WTC11 (cell line): ENCODE data around the gene NT5DC4. TPM values are rescaled to one million over a fixed set of nuclear protein-coding genes. Genes with fewer than 3 reads are reported as not detected.

Experiments used
- ATAC-seq: fragments of 200-7000 bp; cut with Tn5 transposase; 2 replicates; pipeline ENCODE4 v1.10.0; 2021; ENCODE audit warnings: mild to moderate bottlenecking, moderate library complexity
- CTCF ChIA-PET: fragments of 300-600 bp; sonication (Branson Sonifier 250); formaldehyde crosslinking; loops from one replicate; lab custom pipeline; 2021; ENCODE audit warnings: antibody characterized with exemption; lab: Charles Lee
- POLR2A ChIA-PET: fragments of 350-600 bp; sonication (Branson Sonifier 250); formaldehyde crosslinking; loops from one replicate; lab custom pipeline; 2021; ENCODE audit warnings: antibody characterized with exemption; lab: Charles Lee
- DNase-seq: peaks from one replicate; pipeline ENCODE4 v3.0.0; 2021; ENCODE audit warnings: low spot score
- H3K27ac Mint-ChIP-seq: 2 replicates; pipeline ENCODE4 v1.8.0; 2021; ENCODE audit warnings: mixed read lengths
- H3K27me3 Mint-ChIP-seq: 2 replicates; pipeline ENCODE4 v1.8.0; 2021; ENCODE audit warnings: low read depth, mild to moderate bottlenecking, moderate library complexity, mixed read lengths
- H3K36me3 Mint-ChIP-seq: 2 replicates; pipeline ENCODE4 v1.8.0; 2021; ENCODE audit warnings: mixed read lengths
- H3K4me1 Mint-ChIP-seq: 2 replicates; pipeline ENCODE4 v1.8.0; 2022; ENCODE audit warnings: mixed read lengths
- H3K4me3 Mint-ChIP-seq: 2 replicates; pipeline ENCODE4 v1.8.0; 2021; ENCODE audit warnings: mild to moderate bottlenecking, moderate library complexity, mixed read lengths
- H3K9me3 Mint-ChIP-seq: 2 replicates; pipeline ENCODE4 v1.8.0; 2021; ENCODE audit warnings: mixed read lengths
- IRF2 ChIP-seq: sonication (generic); formaldehyde crosslinking; IDR thresholded peaks from 2 replicates; pipeline ENCODE4 v1.8.0; 2022; ENCODE audit warnings: low read depth, missing genetic modification reagents, borderline replicate concordance
- JUN ChIP-seq: sonication (generic); formaldehyde crosslinking; IDR thresholded peaks from 2 replicates; pipeline ENCODE4 v1.8.0; 2023; ENCODE audit warnings: mild to moderate bottlenecking, missing genetic modification reagents
- NFE2L1 ChIP-seq: sonication (generic); formaldehyde crosslinking; IDR thresholded peaks from 2 replicates; pipeline ENCODE4 v1.8.1; 2023; ENCODE audit warnings: missing genetic modification reagents
- NR2C2 ChIP-seq: sonication (generic); formaldehyde crosslinking; IDR thresholded peaks from 2 replicates; pipeline ENCODE4 v1.8.0; 2022; ENCODE audit warnings: mild to moderate bottlenecking, missing genetic modification reagents
- TCF7 ChIP-seq: sonication (generic); formaldehyde crosslinking; IDR thresholded peaks from 2 replicates; pipeline ENCODE4 v1.8.0; 2022; ENCODE audit warnings: mild to moderate bottlenecking, low read depth, missing genetic modification reagents, moderate library complexity
- TP53 ChIP-seq: sonication (generic); formaldehyde crosslinking; IDR thresholded peaks from 2 replicates; pipeline ENCODE4 v1.8.1; 2023; ENCODE audit warnings: mild to moderate bottlenecking, missing genetic modification reagents
- ZNF121 ChIP-seq: sonication (generic); formaldehyde crosslinking; IDR thresholded peaks from 2 replicates; pipeline ENCODE4 v1.8.0; 2023; ENCODE audit warnings: missing genetic modification reagents
- ZNF232 ChIP-seq: sonication (generic); formaldehyde crosslinking; IDR thresholded peaks from 2 replicates; pipeline ENCODE4 v1.8.0; 2022; ENCODE audit warnings: mild to moderate bottlenecking, missing genetic modification reagents
- total RNA-seq: library from RNA; stranded (reverse); gene quantifications from 3 replicates; pipeline ENCODE4 v1.2.3, GENCODE V29; 2021
- TF ChIP-seq, protein P1 (sequence below): sonication (generic); formaldehyde crosslinking; IDR thresholded peaks from 2 replicates; pipeline ENCODE4 v1.8.1; 2022; ENCODE audit warnings: low read depth, missing genetic modification reagents, borderline replicate concordance
- TF ChIP-seq, protein P2 (sequence below): fragments of 250-450 bp; sonication (Bioruptor Pico); IDR thresholded peaks from 2 replicates; pipeline ENCODE4 v1.9.0; 2021; ENCODE audit warnings: moderate library complexity, mild to moderate bottlenecking, inconsistent platforms, borderline replicate concordance
- TF ChIP-seq, protein P3 (sequence below): sonication (generic); formaldehyde crosslinking; IDR thresholded peaks from 2 replicates; pipeline ENCODE4 v1.8.1; 2023; ENCODE audit warnings: mild to moderate bottlenecking, missing genetic modification reagents, moderate library complexity
- TF ChIP-seq, protein P4 (sequence below): sonication (generic); formaldehyde crosslinking; IDR thresholded peaks from 2 replicates; pipeline ENCODE4 v1.8.1; 2023; ENCODE audit warnings: mild to moderate bottlenecking, missing genetic modification reagents, moderate library complexity
- TF ChIP-seq, protein P5 (sequence below): sonication (generic); formaldehyde crosslinking; conservative IDR thresholded peaks from 2 replicates; pipeline ENCODE4 v1.8.1; 2023; ENCODE audit warnings: mild to moderate bottlenecking, low read depth, missing genetic modification reagents, moderate library complexity
- TF ChIP-seq, protein P6 (sequence below): sonication (generic); formaldehyde crosslinking; IDR thresholded peaks from 2 replicates; pipeline ENCODE4 v1.8.0; 2022; ENCODE audit warnings: mild to moderate bottlenecking, missing genetic modification reagents

The NT5DC4 gene
- total RNA-seq, 1 experiment from 2014 or later, result not detected

DNA sequence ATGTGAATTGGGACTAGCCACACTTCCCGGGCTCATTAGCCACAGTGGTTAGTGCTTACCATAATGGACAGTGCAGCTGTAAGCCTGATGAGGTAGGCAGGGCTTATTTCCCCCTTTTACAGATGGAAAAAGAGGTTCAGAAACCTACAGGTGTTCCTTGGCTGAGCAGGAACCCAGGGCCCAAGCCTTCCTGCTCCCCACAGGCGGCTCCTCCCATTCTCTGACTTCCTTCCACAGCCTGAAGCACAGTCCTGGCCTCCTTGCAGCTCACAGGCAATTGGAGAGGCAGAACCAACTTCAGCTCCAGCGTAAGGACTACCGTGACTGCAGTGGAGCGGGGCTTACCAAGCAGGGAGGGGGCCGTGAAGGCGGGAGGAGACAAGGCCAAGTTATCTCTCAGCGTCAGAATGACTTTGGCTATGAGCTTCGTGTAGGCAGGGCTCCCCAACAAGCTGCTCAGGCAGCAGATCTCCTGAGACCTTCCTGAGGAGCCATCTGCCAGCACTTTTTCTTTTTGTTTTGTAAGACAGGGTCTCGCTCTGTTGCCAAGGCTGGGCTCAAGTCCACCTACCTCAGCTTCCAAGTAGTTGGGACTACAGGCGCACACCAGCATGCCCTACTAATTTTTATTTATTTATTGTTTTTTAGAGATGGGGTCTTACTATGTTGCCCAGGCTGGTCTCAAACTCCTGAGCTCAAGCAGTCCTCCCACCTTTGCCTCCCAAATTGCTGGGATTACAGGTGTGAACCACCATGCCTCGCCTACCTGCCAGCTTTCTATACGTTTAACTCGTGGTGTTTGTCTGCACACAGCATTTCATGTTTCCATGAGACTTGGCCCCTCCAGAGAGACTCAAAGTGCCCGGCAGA, 34.2 kb upstream of the NT5DC4 start:
- ChIA-PET POLR2A (interaction anchor here (0.6 kb wide), 1 partner anchor 1764 kb away, joined by 3 read pairs; no protein-coding TSS in a partner anchor), CTCF (interaction anchor here (1.4 to 2.9 kb wide), 5 partner anchors 38 to 60 kb away, joined by 4 to 11 read pairs (median 5); partner anchors contain the start of gene SLC20A1)
- TF ChIP-seq, protein P1, sequence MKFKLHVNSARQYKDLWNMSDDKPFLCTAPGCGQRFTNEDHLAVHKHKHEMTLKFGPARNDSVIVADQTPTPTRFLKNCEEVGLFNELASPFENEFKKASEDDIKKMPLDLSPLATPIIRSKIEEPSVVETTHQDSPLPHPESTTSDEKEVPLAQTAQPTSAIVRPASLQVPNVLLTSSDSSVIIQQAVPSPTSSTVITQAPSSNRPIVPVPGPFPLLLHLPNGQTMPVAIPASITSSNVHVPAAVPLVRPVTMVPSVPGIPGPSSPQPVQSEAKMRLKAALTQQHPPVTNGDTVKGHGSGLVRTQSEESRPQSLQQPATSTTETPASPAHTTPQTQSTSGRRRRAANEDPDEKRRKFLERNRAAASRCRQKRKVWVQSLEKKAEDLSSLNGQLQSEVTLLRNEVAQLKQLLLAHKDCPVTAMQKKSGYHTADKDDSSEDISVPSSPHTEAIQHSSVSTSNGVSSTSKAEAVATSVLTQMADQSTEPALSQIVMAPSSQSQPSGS (CRISPR knock-in tag), result no peak
- peak; percentile 49; the same call in 1 of the 2 replicates for TF ChIP-seq ZNF121 (CRISPR knock-in tag)
- no peaks in the 10 kb centered on the region for H3K36me3 Mint-ChIP-seq
- ATAC-seq (no peak), DNase-seq (no peak)
- H3K4me1 Mint-ChIP-seq, result peaks cover 6% of the 10 kb centered on the region
- no peaks in the 10 kb centered on the region for H3K27me3 Mint-ChIP-seq
- H3K9me3 Mint-ChIP-seq, result no peaks in the 10 kb centered on the region
- no peak overlapping the region for H3K4me3 Mint-ChIP-seq
- H3K27ac Mint-ChIP-seq, result no peak overlapping the region

DNA sequence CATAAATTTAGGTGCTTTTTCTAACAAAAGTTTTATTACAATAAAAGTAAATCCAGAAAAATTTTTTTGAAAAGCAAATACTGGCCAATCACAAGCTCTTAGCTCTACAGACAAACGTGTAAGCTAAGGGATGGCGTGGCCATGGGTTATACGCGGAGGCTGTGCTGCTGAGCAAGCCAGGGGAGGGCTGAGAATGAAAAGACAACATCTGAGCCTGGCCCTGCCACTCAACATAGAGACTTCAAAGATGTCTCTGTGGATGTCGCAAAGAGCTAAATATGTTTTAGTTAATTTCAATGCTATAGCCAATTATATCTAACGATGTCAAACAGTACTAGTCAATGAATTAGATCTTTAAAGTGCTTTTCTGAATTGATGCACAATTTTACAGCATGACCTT, 33.3 kb upstream of the NT5DC4 start:
- POLR2A ChIA-PET, result no interaction called here
- peaks cover 9% of the 10 kb centered on the region for H3K4me1 Mint-ChIP-seq
- DNase-seq (no peak), ATAC-seq (no peak)
- H3K9me3 Mint-ChIP-seq, result no peaks in the 10 kb centered on the region
- no peak overlapping the region for H3K4me3 Mint-ChIP-seq
- CTCF ChIA-PET, result interaction anchor here (1.5 to 2.9 kb wide), 3 partner anchors 37 to 42 kb away, joined by 4 to 8 read pairs (median 5); partner anchors contain the start of gene SLC20A1
- TF ChIP-seq, protein P1 (CRISPR knock-in tag), result no peak
- no peaks in the 10 kb centered on the region for H3K27me3 Mint-ChIP-seq
- H3K36me3 Mint-ChIP-seq, result no peaks in the 10 kb centered on the region
- H3K27ac Mint-ChIP-seq, result no peak overlapping the region

DNA sequence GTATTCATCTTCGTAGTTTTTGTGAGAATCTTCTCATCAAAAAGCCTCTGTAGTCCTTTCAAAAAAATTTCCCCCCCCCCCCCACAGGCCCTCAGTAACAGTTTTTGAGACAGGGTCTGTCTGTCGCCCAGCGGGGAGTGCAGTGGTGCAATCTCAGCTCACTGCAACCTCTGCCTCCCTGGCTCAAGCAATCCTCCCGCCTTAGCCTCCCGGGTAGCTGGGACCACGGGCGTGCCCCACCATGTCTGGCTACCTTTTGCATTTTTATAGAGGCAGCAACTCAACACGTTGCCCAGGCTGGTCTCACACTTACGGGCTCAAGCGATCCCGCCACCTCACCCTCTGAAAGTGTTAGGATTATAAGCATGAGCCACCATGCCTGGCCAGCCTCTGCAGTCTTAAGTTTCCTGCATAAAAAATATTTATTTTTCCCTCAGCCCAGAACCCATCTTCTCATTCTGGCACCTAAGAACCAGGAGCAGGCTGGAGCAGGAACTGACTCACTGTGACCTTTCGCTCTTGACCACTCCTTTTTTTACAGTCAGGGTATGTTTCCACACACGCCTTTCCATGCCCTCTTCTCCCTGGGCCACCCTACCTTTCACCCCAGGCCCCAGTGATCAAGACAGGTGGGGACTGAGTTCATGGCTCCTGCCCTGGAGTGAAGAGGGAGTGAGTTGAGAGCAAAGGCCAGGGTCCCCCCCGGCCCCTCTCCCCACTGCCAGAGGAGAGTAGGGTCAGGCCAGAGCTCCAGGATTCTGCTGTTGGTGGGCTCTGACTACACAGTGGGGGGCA, 32.5 kb upstream of the NT5DC4 start:
- Mint-ChIP-seq H3K27me3 (no peaks in the 10 kb centered on the region), H3K36me3 (no peaks in the 10 kb centered on the region), H3K27ac (no peak overlapping the region), H3K9me3 (no peaks in the 10 kb centered on the region), H3K4me3 (no peak overlapping the region), H3K4me1 (peaks cover 13% of the 10 kb centered on the region)
- POLR2A ChIA-PET, result no interaction called here
- TF ChIP-seq, protein P2, sequence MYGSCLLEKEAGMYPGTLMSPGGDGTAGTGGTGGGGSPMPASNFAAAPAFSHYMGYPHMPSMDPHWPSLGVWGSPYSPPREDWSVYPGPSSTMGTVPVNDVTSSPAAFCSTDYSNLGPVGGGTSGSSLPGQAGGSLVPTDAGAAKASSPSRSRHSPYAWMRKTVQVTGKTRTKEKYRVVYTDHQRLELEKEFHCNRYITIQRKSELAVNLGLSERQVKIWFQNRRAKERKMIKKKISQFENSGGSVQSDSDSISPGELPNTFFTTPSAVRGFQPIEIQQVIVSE (CRISPR knock-in tag), result no peak
- TF ChIP-seq JUN (no peak), NFE2L1 (CRISPR knock-in tag) (no peak), TCF7 (CRISPR knock-in tag) (no peak), IRF2 (CRISPR knock-in tag) (no peak), NR2C2 (CRISPR knock-in tag) (no peak), ZNF232 (CRISPR knock-in tag) (no peak), TP53 (CRISPR knock-in tag) (no peak)
- TF ChIP-seq, protein P3, sequence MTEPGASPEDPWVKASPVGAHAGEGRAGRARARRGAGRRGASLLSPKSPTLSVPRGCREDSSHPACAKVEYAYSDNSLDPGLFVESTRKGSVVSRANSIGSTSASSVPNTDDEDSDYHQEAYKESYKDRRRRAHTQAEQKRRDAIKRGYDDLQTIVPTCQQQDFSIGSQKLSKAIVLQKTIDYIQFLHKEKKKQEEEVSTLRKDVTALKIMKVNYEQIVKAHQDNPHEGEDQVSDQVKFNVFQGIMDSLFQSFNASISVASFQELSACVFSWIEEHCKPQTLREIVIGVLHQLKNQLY (CRISPR knock-in tag), result no peak
- TF ChIP-seq, protein P4, sequence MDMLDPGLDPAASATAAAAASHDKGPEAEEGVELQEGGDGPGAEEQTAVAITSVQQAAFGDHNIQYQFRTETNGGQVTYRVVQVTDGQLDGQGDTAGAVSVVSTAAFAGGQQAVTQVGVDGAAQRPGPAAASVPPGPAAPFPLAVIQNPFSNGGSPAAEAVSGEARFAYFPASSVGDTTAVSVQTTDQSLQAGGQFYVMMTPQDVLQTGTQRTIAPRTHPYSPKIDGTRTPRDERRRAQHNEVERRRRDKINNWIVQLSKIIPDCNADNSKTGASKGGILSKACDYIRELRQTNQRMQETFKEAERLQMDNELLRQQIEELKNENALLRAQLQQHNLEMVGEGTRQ, result no peak
- TF ChIP-seq, protein P5, sequence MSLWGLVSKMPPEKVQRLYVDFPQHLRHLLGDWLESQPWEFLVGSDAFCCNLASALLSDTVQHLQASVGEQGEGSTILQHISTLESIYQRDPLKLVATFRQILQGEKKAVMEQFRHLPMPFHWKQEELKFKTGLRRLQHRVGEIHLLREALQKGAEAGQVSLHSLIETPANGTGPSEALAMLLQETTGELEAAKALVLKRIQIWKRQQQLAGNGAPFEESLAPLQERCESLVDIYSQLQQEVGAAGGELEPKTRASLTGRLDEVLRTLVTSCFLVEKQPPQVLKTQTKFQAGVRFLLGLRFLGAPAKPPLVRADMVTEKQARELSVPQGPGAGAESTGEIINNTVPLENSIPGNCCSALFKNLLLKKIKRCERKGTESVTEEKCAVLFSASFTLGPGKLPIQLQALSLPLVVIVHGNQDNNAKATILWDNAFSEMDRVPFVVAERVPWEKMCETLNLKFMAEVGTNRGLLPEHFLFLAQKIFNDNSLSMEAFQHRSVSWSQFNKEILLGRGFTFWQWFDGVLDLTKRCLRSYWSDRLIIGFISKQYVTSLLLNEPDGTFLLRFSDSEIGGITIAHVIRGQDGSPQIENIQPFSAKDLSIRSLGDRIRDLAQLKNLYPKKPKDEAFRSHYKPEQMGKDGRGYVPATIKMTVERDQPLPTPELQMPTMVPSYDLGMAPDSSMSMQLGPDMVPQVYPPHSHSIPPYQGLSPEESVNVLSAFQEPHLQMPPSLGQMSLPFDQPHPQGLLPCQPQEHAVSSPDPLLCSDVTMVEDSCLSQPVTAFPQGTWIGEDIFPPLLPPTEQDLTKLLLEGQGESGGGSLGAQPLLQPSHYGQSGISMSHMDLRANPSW (CRISPR knock-in tag), result no peak
- TF ChIP-seq, protein P6, sequence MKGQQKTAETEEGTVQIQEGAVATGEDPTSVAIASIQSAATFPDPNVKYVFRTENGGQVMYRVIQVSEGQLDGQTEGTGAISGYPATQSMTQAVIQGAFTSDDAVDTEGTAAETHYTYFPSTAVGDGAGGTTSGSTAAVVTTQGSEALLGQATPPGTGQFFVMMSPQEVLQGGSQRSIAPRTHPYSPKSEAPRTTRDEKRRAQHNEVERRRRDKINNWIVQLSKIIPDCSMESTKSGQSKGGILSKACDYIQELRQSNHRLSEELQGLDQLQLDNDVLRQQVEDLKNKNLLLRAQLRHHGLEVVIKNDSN (CRISPR knock-in tag), result no peak
- DNase-seq (no peak), ATAC-seq (no peak)
- CTCF ChIA-PET, result interaction anchor here (1.5 to 2.9 kb wide), 3 partner anchors 37 to 43 kb away, joined by 4 to 8 read pairs (median 5); partner anchors contain the start of gene SLC20A1
